Activated T-cell treated with anti-CD3 and anti-CD28 coated beads, Interleukin-2, amount 50 U/mL, for 48 hours (primary cell): ENCODE results near the gene ZNRF2.
A peak's percentile ranks its signal among the peaks of the same experiment; 100 is the strongest.
"Not testable (repeated sequence)": the region's sequence is repeated elsewhere in the genome, so short reads cannot be mapped to it uniquely, and the experiment has no call there.

ENCODE experiments used
- DNase-seq, 2 experiments: peaks; one replicate each; pipeline ENCODE4 v3.0.0-alpha.2; 2020

Gene ZNRF2

DNA sequence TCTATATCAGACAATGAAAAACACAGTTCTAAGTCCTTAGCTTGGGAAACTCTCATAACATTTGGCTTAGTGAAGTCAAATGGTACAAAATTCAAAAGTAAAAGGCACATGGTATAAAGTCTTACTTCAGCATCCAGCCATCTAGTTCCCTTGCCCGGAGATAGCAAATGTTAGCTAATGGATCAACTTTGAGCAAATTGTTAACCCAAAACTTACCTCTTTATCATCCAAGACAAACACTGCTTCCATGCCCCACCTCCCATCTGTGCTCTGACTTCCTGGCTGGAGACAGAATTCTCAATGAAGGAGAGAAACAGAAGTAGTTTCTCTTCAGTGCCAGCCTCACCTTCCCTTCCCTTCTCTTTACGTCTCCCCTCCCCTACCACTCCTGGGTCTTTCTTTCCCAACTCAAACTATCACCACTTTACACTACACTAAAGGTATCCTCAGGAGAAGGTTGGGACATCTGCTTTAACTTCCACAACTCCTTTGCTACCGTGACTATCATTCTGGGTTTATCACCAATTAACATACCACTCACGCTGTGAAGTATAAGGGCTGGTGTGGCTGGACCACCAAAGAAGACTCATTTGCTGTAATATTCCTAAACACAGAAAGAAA lies 21.2 kb upstream of the ZNRF2 start:
- no peak for DNase-seq

DNA sequence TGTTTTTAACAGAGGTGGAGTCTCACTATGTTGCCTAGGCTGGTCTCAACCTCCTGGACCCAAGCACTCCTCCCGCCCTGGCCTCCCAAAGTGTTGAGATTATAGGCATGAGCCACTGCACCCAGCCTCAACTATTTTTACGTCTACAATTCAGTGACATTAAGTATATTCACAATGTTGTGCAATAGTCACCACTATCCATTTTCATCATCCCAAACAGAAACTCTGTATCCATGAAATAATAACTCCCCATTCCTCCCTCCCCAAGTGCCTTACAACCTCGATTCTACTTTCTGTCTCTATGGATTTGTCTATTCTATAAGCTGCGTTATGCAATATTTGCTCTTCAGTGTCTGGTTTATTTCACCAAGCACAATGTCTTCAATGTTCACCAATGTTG lies 20.3 kb upstream of the ZNRF2 start:
- DNase-seq = no peak

DNA sequence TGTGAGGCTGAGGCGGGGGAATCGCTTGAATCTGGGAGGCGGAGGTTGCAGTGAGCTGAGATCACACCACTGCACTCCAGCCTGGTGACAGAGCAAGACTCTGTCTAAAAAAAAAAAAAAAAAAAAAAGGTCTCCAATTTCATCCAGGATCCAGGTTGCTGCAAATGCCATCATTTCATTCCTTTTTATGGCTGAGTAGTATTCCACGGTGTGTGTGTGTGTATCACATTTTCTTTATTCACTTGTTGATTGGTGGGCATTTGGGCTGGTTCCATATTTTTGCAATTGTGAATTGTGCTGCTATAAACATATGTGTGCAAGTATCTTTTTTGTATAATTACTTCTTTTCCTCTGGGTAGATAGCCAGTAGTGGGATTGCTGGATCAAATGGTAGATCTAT lies 19.2 kb upstream of the ZNRF2 start:
- not testable (repeated sequence) for DNase-seq

DNA sequence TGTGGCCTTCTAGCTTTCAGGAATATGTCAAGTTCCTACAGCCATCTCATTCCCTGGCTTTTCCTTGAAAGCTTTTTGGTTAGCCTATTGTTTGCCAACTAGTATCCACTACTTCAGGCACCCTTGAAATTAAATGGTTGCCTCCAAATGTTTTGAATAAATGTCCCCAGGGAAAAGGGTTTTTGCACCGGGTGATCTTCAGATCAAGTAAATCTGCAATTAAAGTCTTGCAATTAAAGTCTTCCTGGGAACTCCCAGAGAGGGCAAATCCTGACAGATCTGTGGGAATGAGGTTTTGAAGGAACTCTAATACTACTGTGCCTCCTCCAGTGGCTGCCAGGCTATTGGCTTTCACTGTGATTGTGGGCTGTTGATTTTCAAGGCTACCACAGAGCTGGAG lies 17.7 kb upstream of the ZNRF2 start:
- DNase-seq = no peak

DNA sequence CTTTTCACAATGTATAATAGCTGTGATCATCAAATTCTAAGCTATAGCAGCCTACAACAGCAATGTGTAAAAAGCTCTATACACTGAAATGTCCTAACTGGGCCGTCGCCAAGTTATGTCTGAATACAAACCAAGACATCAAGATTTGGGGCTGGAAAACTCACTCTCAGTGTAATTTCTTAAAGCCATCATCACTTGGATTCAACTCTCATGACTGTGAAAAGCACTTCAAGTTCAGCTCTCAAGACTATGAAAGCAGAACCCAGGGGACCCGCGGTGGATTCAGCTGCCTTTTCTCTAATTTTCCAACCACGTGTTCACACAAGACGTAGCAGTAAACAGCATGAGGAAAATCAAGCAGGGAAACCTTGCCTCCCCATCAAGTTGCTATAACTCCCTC lies 15.8 kb upstream of the ZNRF2 start:
- DNase-seq = no peak

DNA sequence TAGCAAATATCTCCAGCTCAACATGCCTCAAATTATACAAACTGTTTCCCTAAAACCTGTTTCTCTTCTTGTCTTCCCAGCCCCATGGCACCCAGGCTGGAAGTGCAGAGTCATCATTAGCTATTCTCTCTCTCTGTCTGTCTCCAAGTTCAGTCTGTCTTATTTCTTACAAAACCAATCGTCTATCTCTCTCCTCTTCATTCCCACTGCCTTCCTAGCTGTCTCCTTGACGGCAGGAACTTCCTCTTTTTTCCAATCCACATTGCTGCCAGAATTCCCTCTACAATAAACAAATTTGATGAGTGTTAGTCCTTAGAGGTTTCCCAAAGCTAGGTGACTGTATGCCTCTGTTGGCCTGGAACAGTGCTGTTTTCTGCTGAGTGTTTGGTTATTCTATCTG lies 14.9 kb upstream of the ZNRF2 start:
- no peak for DNase-seq

DNA sequence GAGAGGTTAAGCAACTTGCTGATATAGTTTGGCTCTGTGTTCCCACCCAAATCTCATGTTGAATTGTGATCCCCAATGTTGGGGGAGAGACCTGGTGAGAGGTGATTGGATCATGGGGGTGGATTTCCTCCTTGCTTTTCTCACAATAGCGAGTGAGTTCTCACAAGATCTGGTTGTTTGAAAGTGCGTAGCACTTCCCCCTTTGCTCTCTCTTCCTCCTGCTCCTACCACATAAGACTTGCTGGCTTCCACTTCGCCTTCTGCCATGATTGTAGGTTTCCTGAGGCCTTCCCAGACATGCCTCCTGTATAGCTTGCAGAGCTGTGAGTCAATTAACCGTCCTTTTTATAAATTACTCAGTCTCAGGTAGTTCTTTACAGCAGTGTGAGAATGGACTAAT lies 13.5 kb upstream of the ZNRF2 start:
- DNase-seq = no peak

DNA sequence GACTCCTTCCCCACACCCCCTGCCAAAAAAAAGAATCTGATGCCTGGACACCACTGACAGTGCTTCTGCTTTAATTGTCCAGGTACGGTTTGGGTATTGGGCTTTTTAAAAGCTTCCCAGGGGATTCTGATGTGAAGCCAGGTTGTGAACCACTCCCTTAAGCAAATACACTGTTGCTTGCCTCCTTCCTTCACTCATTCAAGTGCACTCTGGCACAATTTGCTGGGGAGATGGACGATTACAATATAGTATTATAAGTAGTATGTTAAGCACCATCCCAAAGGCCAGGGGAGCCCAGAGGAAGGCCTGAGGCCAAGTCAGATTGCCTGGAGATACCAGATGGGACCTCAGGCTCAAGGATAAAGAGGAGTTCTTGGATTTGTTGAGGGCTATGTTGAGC lies 12.3 kb upstream of the ZNRF2 start:
- DNase-seq = no peak

DNA sequence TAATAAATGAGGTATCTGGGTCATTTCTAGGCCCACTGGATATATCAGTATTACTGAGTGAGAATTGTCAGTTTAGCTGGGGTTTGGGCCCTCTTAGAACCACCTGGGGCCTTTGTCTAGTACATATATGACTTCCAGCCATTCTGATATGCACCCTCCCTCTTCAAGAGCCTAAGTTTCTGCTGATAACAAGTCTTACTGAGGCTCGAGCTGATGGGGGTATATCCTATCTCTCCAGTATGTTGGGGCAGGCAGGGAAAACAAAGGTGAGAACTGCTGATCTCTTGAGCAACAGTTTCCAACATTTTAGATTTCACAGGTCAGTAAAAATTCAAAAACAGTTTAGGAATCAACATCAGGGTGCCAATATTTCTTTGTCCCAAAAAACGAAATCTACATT lies 10.8 kb upstream of the ZNRF2 start:
- no peak for DNase-seq

DNA sequence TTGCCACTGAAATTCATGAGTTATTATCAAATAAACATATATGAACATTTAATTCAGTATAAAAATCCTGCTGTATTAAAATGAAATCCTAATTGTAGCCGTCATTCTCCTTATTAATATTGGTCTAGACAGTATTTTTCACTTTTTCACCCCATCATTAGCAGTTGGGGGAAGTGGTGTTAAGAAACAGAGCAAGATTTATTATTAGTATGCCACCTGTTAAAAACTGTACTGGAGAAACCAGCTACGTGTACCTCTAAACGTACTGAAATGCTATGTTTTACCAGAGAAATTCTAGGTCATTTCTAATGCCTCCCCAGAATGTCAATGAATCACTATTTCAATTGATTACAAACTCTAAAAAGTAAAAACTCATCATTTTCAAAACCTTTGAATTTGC lies 9.8 kb upstream of the ZNRF2 start:
- DNase-seq = no peak

DNA sequence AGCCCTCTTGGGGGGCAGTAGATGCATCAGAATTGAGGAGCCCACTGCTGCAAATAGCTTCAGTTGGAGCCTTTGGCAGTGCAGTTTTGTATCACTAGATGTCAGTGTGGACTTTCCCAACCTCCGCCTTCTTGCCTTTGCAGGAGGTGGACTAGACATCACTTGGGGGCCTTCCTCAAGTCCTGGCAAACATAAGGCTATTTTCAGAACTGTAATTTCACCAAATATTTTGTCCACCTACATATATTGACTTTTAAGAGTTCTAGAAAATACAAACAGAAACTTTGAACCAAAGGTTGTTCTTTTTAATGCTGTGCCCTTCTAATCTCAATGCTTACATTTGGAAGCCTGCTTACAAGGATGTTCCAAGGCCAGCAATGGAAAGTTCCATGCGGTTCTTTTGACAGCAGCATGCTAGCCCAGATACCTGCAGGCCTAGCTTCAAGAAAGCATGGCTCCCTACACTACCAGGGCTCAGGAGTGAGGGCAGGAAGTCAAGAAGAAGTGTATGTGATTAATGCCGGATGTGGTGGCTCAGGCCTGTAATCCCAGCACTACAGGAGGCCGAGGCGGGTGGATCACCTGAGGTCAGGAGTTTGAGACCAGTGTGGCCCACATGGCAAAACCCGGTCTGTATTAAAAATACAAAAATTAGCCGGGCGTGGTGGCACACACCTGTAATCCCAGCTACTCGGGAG lies 8.0 kb upstream of the ZNRF2 start:
- peak; percentile 54 to 58 for DNase-seq

DNA sequence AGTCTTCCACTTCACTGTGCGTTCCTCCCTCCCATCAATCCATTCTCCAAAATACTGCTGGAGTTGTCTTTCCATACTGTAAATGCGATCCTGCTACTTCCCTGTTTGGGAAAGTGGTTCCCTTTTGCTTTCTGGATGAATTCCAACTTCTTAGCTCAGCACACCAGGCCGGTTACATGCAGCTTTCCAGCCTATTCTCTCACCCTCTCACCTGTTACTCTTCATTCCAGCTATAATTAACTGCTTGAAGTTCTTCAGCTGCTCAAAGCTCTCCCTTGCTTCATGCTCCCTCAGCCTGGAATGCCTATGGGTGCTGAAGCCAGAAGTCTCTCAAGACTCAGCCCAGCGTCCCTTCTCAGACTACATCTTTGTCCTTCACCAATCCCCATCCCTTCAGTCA lies 6.0 kb upstream of the ZNRF2 start:
- DNase-seq = no peak

DNA sequence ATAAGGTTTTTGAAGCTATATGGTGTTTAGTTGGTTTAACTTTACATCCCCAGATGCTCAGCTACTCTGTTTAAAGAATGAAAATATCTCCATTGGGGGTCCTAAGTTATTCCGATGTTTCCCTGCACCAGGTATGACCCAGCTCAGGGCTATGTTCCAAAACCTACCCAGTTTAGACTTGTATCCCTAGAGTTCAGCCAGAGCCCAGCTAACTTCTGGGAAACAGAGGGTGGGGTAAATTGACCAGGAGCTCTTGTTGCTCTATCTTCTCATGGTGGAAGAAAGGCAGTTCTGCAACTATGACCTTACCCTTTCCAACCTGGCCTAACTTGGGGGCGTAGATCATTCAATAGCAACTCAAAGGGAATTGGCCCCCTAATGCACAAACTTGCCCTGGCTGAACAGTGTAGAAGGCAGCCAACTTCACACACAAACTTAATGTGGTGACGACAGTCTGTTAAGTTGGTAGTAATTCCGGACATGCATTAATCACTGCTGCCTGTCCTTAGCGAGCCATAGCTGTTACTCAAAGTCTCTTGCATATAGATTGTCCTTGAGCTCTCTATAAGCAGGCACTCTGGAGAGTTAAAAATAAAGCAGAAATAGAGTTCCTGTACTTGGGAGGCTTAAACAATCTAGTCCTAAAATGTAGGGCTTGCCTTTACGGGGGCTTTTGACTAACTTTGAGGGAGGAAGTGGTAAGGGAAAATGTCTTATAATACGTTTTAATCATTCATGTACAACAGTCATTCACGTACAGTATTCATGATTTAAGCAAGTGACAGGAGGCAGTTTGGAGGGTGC lies 5.3 kb upstream of the ZNRF2 start:
- no peak for DNase-seq

DNA sequence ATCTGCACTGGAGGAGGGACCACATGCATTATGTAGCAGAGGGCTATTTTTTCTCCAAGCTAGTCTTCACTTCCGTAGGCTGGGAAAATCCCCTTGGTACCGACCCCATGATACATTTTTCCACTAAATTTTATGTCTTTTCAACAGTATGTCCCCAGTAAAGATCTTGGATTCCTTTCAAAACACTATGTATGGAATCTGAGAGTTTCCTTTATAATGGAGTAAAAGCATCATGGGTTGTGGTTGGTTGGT lies 4.8 kb upstream of the ZNRF2 start:
- DNase-seq = no peak

DNA sequence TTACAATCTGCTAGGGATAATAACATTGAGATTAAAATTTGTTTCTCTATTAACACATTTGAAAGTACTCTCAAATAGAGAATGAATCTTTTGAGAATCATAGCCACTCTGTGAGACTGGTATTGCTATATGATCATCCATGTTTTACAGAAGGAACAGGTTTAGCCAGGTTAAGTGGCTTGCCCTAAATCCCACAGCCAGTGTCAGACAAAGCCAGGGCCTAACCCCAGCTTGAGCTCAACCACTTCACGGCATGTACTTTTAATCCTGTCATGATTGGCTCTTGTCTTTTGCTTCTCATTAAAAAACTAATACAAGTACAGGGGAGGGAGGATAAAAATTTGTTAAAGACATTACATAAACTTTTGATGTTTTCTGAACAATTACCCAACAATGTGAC lies 3.8 kb upstream of the ZNRF2 start:
- DNase-seq = no peak

DNA sequence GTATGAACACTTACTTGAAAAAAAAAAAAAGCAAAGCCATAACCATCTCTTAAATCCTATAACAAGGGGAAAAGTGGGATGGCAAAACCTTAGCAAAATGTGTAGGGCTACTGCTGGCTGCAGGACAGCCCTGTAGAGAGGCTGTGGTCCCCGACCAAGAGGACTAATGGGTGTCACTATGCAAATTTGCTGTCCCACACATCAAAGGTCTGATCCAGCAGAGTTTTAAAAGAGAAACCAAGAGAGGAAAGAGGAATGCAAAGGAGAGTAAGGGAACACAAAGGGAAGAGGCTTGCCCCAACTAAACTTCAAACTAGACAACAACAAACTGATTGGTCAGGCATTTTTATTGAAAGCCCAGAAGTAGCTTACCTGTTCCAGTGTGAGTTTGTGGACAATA lies 3.1 kb upstream of the ZNRF2 start:
- no peak for DNase-seq

DNA sequence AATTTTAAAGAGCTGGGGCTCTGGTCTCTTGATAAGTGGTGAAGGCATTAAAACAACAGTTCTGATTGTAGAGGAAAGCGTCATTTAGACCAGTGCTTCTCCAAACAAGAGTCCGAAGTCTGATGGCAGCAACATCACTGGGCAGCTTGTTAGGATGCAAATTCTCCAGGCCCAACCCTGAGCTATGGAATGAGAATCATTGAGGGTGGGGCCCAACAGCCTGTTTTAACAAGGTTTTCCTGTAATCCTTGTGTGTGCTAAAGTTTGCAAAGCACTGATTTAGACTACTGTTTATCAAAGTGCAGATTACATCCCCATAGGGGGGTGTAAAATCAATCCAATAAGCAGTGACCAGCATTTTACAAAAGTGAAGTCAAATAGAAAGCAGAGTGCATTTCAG lies 2.6 kb upstream of the ZNRF2 start:
- no peak for DNase-seq

DNA sequence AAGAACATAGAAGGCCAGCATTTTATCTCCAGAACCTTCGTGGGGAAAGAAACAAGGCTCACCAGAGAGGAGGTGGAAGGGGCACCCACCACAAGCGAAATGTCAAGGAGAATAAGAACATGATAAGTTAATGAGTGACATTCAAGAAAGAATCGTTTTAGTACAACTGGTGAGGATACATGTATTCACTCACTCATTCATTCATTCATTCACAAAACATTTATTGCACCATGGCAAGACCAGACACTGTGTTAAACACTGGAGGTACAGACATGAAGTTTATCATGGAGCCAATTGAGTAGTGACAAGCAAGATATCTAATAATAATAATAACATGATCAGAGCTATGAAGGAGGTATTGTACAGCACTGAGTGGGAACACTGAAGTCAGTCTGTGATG lies 1.7 kb upstream of the ZNRF2 start:
- DNase-seq = no peak

DNA sequence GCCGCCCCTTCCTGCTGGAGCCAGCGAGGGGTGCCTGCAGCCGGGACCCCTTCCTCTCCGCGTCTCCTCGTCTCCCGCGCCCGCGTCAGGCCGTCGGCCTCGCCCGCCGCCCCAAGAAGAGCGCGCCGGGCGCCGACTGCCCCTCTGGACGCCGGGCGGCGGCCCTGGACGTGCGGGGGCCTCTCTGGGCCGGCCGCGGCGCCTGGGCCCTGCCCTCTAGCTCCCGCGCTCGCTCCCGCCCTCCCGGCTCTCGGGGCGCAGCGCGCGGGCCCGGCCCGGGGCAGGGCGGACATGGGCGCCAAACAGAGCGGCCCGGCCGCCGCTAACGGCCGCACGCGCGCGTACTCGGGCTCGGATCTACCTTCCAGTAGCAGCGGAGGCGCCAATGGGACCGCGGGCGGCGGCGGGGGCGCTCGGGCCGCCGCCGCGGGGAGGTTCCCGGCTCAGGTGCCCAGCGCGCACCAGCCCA lies 704 bp downstream of the ZNRF2 start:
- DNase-seq = peak; percentile 47 to 60

DNA sequence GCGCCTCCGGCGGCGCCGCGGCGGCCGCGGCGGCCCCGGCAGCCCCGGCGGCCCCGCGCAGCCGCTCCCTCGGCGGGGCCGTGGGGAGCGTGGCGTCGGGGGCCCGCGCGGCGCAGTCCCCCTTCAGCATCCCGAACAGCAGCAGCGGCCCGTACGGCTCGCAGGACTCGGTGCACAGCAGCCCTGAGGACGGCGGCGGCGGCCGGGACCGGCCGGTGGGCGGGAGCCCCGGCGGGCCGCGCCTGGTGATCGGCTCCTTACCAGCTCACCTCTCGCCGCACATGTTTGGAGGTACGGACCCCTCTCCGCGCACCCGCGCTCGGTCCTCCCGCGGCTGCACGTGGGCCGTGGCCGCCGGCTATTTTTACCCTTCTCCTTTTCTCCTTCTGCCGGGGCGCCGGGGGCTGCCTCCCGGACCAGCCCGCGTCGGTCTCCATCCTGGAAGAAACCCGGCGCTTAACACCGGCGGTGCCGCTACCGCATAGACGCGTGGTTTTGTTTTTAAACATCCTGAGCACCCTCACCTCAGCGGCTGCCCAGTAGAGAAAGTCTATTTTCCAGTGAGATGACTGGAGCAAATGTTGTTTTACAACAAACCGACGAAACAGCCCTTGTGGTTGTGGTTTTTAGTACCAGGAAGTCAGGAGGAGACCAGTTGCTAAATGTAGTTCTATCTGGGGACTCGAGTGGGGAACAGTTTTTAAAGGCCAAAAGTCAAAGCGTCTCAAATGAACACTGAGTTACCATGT lies 1.3 kb downstream of the ZNRF2 start:
- DNase-seq = peak; percentile 69 to 78

DNA sequence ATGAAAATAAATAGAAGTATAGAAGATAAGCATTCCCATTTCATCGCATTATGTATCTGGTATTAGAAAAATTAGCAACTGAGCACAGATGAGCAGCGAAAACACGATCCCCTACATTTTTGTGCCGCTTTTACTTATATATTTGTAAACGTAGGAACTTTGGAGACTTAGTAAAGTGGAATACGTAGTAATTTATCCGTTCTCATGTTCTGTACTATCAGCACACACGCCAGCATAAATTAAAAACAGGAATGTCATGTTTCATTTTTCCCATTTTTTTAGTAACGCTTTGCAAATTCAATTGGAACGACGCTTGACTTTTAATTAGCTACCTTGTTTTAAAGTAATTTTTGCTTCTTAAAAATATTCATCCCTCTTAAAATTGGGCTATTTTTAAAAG lies 2.4 kb downstream of the ZNRF2 start:
- no peak for DNase-seq

DNA sequence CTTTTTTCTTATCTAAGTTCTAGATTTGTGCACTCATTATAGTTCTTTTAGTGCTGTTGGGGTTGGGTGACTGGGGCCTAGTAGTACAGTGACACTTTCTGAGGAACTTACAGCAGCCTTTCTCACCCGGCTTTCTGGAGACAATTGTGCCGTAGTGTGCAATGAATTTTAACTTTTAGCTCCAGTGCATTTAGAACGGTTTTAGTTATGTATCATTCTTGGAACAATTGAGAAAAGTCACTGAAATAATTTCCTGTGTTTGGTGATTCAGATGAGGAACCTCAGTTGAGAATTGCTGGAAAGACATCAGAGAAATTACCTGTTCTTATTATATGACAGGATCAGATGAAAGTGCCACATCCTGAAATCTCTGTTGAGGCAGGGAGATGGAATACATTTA lies 3.2 kb downstream of the ZNRF2 start:
- not testable (repeated sequence) for DNase-seq

DNA sequence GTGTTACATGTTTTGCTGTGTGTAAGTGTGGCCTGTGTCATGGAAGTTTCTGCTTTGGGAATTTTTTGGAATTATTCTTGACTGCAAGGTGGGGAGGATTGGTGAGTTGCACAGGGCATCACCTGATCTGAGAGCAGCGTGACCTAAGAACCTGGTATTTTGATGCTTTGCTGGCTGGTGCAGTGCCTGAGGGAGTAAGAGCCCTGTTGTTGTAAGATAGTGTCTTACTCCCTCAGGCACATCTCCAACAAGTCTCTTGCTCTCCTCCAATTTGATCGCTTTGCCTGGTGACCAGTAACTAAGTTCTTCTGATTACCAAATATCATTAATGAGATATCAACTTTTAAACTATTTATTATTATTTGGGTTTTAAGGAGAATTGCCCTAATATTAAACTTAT lies 5.2 kb downstream of the ZNRF2 start:
- not testable (repeated sequence) for DNase-seq

DNA sequence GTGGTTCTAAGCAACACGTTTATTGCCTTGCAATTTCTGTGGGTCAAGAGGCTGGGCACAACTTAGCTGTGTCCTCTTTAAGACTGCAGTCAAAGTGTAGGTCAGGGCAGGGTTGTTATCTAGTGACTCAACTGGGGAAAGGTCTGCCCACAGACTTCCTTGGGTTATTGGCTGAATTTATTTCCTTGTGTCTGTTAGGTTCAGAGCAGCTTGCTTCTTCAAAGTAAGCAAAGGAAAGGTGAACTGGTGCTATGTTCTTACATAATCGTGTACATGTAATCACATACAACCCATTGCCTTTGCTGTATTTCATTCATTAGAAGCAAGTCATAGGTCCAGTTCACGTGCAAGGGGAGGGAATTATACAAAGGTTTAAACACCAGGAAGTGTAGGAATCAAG lies 5.9 kb downstream of the ZNRF2 start:
- not testable (repeated sequence) for DNase-seq
